Subcutaneous adipose tissue (tissue), 4 donors: Measurements from ENCODE around the gene DPP3. TPM values are rescaled to one million over a fixed set of nuclear protein-coding genes. Genes with fewer than 3 reads are reported as not detected.

Experiments
- CTCF ChIP-seq: fragments of 450-650 bp; IDR thresholded peaks from one replicate; pipeline ENCODE4 v1.5.1; 2016; ENCODE audit warnings: low read depth, mild to moderate bottlenecking, control low read depth, antibody characterized with exemption, moderate library complexity
- total RNA-seq, 4 donors: library from RNA; depleted of rRNA; stranded (reverse); fragments of >200 nt; gene quantifications; one replicate each; pipeline ENCODE4 v1.1.0, GENCODE V29; 2016

Gene DPP3, protein sequence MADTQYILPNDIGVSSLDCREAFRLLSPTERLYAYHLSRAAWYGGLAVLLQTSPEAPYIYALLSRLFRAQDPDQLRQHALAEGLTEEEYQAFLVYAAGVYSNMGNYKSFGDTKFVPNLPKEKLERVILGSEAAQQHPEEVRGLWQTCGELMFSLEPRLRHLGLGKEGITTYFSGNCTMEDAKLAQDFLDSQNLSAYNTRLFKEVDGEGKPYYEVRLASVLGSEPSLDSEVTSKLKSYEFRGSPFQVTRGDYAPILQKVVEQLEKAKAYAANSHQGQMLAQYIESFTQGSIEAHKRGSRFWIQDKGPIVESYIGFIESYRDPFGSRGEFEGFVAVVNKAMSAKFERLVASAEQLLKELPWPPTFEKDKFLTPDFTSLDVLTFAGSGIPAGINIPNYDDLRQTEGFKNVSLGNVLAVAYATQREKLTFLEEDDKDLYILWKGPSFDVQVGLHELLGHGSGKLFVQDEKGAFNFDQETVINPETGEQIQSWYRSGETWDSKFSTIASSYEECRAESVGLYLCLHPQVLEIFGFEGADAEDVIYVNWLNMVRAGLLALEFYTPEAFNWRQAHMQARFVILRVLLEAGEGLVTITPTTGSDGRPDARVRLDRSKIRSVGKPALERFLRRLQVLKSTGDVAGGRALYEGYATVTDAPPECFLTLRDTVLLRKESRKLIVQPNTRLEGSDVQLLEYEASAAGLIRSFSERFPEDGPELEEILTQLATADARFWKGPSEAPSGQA
- total RNA-seq: 10 to 100 TPM; 12.6 to 17.8 (median 15.7) TPM

GRCh38 chr11:66480117-66480938 lies at the start of gene DPP3:
Gene DPP3, plus strand, starts transcription at chr11:66480434. Its CDS starts 1,767 bp downstream, at chr11:66482201.
- TF ChIP-seq CTCF: no peak

- TF ChIP-seq CTCF: no peak
These were observed 47.6 kb upstream of the DPP3 start for GRCh38 chr11:66432597-66432996.

- TF ChIP-seq CTCF: no peak
These were observed 42.2 kb upstream of the DPP3 start for GRCh38 chr11:66437979-66438503.

DNA sequence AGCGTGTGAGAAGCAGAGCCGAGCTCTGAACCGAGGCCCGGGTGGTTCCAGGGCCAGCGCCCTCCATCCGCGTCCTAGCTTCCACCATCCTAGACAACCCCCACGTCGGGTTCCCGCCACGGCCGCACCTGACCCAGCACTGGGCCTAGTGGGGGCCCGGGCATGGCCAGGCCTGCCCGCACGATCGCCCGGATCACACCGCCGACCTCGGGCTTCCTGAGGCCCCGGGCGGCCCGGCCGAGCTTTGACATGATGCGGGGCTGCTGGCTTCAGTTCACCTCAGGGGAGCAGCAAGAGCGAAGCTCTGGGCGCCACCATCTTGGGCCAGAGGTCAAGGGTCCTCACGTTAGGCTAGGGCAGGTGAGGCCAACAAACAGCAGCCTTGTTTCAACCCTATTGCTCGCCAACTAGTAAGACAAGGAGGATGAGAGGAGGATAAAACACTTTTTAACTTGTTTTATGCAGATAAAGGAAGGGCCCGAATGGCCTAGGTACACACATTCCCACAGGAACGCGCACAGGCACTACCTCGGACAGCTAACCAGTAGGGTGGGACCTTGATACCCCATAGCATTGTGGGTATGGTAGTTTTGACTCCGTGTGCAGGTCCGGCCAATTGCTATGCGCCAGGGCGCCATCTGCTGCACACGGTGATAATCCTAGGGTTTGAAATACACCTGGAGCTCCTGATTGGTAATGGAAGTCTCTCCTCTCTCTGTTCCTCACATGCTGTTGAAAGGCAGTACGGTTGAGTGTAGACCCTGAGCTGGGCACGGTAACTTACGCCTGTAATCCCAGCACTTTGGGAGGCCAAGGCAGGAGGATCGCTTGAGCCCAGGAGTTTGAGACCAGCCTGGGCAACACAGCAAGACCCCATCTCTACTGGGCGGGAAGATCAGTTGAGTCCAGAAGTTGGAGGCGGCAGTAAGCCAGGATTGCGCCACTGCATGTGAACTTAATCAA lies 41.4 kb upstream of the DPP3 start, which contains the start of gene MRPL11:
Gene MRPL11 (minus strand): TSS at position 345 of the 963 bp plus-strand sequence. CDS start 94 bp downstream, at position 251.
- TF ChIP-seq CTCF: no peak

DNA sequence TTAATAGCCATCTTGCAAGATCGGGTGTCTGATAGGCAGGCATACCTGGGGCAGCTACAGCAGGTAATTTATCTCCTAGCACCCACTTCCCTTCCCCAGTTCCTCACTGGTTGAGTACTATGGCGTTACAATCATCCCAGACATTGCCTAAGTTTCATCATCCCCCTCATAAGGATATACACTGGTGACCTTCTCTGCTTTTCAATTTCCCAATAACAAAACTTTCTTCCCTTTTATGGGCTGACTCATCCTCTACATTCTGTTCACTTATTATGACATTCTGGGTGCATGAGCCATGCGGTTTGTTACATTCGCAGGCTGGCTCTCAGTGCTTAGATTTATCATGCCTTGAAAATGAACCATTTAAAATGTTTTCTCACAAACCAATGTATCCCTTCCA lies 36.6 kb upstream of the DPP3 start:
- no peak for TF ChIP-seq CTCF

GRCh38 chr11:66447012-66447411 lies 33.2 kb upstream of the DPP3 start:
- TF ChIP-seq CTCF: no peak
